Measurements from ENCODE around the gene SNUPN.
A peak's percentile ranks its signal among the peaks of the same experiment; 100 is the strongest.

Gene SNUPN

DNA sequence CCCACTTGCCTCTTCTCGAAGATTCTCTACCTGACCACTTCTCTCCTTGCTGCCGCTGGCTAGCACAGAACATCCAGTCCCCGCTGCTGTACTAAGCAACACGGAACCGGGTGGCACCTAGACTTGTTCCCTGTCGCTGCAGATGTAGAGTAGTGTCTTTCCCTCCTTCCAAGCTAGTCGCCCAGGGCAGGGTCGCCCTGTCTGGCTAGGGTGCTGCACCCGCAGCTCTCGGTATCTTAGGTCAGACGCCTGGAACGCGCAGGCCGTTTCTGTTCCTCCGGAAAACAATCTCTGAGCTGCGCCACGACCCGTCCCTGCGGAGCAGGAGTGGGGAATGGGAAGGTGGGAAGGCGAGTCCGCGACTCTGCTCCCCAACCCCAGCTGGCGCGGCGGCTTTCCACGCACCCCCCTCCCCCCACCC is 21.4 kb upstream of the SNUPN start:
- DNase-seq, result peak; percentile 30
- Histone ChIP-seq H2BK120ac (ENCODE audit: low read depth, low read length) (no peak overlapping the region), H3K18ac (ENCODE audit: low read length) (peak overlapping the region; percentile 82), H4K8ac (ENCODE audit: low read depth, low read length) (no peak overlapping the region), H3K79me1 (ENCODE audit: low read length) (peaks cover 15% of the 10 kb centered on the region), H3K27ac (ENCODE audit: low read depth, low read length) (peak overlapping the region; percentile 89), H3K56ac (ENCODE audit: low read length) (peak overlapping the region; percentile 98), H3K4me1 (ENCODE audit: control insufficient read depth, low read depth, low read length) (peaks cover 14% of the 10 kb centered on the region), H3K79me2 (ENCODE audit: control insufficient read depth, insufficient read depth, low read length) (peaks cover 19% of the 10 kb centered on the region), H3K4ac (ENCODE audit: low read depth, low read length) (no peak overlapping the region), H3K36me3 (ENCODE audit: control insufficient read depth, insufficient read depth, low read length) (no peaks in the 10 kb centered on the region), H2AK5ac (ENCODE audit: low read length) (no peak overlapping the region), H3K23ac (ENCODE audit: low read length) (peak overlapping the region; percentile 80), H2BK15ac (replicated peaks; ENCODE audit: low read depth) (no peak overlapping the region), H3K9ac (ENCODE audit: low read length) (peak overlapping the region; percentile 96), H3K27me3 (ENCODE audit: insufficient read depth, low read length, poor library complexity) (no peaks in the 10 kb centered on the region), H3K4me2 (ENCODE audit: low read length) (peak overlapping the region; percentile 67), H4K5ac (ENCODE audit: low read length) (no peak overlapping the region), H2BK5ac (ENCODE audit: low read length) (no peak overlapping the region), H3K4me3 (ENCODE audit: low read length) (peak overlapping the region; percentile 93)
- WGBS (ENCODE audit: extremely low coverage, insufficient coverage, low lambda C conversion rate), result no CpG with 5 or more reads among the region's 26 CpGs

DNA sequence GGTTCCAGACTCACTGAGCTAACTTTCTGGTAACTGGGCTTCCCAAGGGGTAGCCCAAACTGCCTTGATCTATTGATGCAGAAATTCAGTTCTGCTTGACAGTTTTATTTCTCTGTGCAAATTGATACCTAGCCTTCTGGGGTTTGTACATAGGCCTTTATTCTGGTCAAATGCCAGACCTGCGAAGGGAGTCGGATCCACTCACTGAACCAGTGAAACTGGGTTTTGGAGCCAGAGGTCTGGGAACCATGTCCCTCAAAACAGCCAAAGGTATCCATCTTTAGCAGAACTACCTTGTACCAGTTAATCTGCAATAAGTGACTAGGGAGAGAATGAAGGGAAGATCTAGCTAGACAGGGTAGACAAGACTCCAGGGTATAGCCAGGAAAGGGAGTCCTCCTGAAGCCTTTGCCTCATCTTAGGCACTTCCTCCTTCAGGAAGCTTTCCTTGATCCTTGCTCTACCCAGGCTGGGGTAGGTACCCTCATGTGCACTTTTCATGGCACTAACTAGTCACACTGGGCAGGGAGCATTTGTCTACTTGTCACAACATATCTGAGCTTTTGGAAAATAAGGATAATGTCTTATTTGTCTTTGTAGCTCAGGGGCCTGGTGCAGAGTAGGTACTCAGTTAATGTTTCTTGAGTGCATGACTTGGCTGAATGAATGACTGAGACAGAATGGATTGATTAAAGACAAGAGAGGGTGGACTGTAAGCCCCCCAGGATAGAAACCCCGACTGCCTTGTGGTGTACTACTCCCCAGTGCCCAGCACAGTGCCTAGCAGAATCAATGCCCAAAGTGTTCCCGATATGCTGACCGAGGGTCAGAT is 20.8 kb upstream of the SNUPN start:
- Histone ChIP-seq H3K23ac (ENCODE audit: low read length) (peak overlapping the region; percentile 80), H4K8ac (ENCODE audit: low read depth, low read length) (no peak overlapping the region), H3K9ac (ENCODE audit: low read length) (peak overlapping the region; percentile 96), H3K4me2 (ENCODE audit: low read length) (peak overlapping the region; percentile 67), H3K27me3 (ENCODE audit: insufficient read depth, low read length, poor library complexity) (no peaks in the 10 kb centered on the region), H3K79me1 (ENCODE audit: low read length) (peaks cover 13% of the 10 kb centered on the region), H3K4me3 (ENCODE audit: low read length) (no peak overlapping the region), H2BK5ac (ENCODE audit: low read length) (no peak overlapping the region), H3K36me3 (ENCODE audit: control insufficient read depth, insufficient read depth, low read length) (no peaks in the 10 kb centered on the region), H3K79me2 (ENCODE audit: control insufficient read depth, insufficient read depth, low read length) (peaks cover 16% of the 10 kb centered on the region), H2BK120ac (ENCODE audit: low read depth, low read length) (no peak overlapping the region), H3K18ac (ENCODE audit: low read length) (no peak overlapping the region), H3K56ac (ENCODE audit: low read length) (peak overlapping the region; percentile 98), H3K27ac (ENCODE audit: low read depth, low read length) (no peak overlapping the region), H2AK5ac (ENCODE audit: low read length) (no peak overlapping the region), H3K4ac (ENCODE audit: low read depth, low read length) (no peak overlapping the region), H2BK15ac (replicated peaks; ENCODE audit: low read depth) (no peak overlapping the region), H4K5ac (ENCODE audit: low read length) (no peak overlapping the region), H3K4me1 (ENCODE audit: control insufficient read depth, low read depth, low read length) (peaks cover 13% of the 10 kb centered on the region)
- no peak for DNase-seq
- WGBS (ENCODE audit: extremely low coverage, insufficient coverage, low lambda C conversion rate), result no CpG with 5 or more reads among the region's 5 CpGs

DNA sequence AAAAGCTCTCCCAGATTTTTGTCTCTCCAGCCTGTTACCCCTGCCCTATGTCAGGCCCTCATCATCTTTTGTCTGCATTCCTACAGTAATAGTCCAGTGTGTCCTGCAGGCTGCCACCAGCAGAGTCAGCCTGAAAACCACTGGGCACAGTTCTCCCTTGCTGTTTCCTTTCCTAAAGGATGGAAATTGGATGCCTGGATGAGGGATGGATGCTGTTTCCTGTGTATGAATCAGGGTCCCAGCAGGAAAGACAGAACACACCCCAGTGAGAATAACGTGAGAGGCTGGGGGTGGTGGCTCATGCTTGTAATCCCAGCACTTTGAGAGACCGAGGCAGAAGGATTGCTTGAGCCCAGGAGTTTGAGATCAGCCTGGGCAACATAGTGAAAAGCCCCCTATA is 18.9 kb upstream of the SNUPN start:
- Histone ChIP-seq H3K27ac (ENCODE audit: low read depth, low read length) (no peak overlapping the region), H3K79me2 (ENCODE audit: control insufficient read depth, insufficient read depth, low read length) (peaks cover 7% of the 10 kb centered on the region), H2AK5ac (ENCODE audit: low read length) (no peak overlapping the region), H3K27me3 (ENCODE audit: insufficient read depth, low read length, poor library complexity) (no peaks in the 10 kb centered on the region), H3K4me3 (ENCODE audit: low read length) (no peak overlapping the region), H3K4ac (ENCODE audit: low read depth, low read length) (no peak overlapping the region), H2BK5ac (ENCODE audit: low read length) (no peak overlapping the region), H3K36me3 (ENCODE audit: control insufficient read depth, insufficient read depth, low read length) (no peaks in the 10 kb centered on the region), H3K4me1 (ENCODE audit: control insufficient read depth, low read depth, low read length) (peaks cover 6% of the 10 kb centered on the region), H3K18ac (ENCODE audit: low read length) (no peak overlapping the region), H3K56ac (ENCODE audit: low read length) (no peak overlapping the region), H2BK120ac (ENCODE audit: low read depth, low read length) (no peak overlapping the region), H2BK15ac (replicated peaks; ENCODE audit: low read depth) (no peak overlapping the region), H4K5ac (ENCODE audit: low read length) (no peak overlapping the region), H3K79me1 (ENCODE audit: low read length) (peaks cover 7% of the 10 kb centered on the region), H3K9ac (ENCODE audit: low read length) (no peak overlapping the region), H4K8ac (ENCODE audit: low read depth, low read length) (no peak overlapping the region), H3K23ac (ENCODE audit: low read length) (no peak overlapping the region), H3K4me2 (ENCODE audit: low read length) (no peak overlapping the region)
- DNase-seq, result no peak
- WGBS (ENCODE audit: extremely low coverage, insufficient coverage, low lambda C conversion rate), result no CpG with 5 or more reads among the region's 2 CpGs

GRCh38 chr15:75641603-75642002 is 16.1 kb upstream of the SNUPN start:
- no peak for DNase-seq
- Histone ChIP-seq H2AK5ac (ENCODE audit: low read length) (no peak overlapping the region), H3K4me2 (ENCODE audit: low read length) (no peak overlapping the region), H2BK120ac (ENCODE audit: low read depth, low read length) (no peak overlapping the region), H3K4ac (ENCODE audit: low read depth, low read length) (no peak overlapping the region), H3K27ac (ENCODE audit: low read depth, low read length) (no peak overlapping the region), H3K4me1 (ENCODE audit: control insufficient read depth, low read depth, low read length) (peaks cover 2% of the 10 kb centered on the region), H3K23ac (ENCODE audit: low read length) (no peak overlapping the region), H3K36me3 (ENCODE audit: control insufficient read depth, insufficient read depth, low read length) (no peaks in the 10 kb centered on the region), H4K5ac (ENCODE audit: low read length) (no peak overlapping the region), H3K27me3 (ENCODE audit: insufficient read depth, low read length, poor library complexity) (no peaks in the 10 kb centered on the region), H3K56ac (ENCODE audit: low read length) (no peak overlapping the region), H3K4me3 (ENCODE audit: low read length) (no peak overlapping the region), H3K79me1 (ENCODE audit: low read length) (peaks cover 13% of the 10 kb centered on the region), H2BK5ac (ENCODE audit: low read length) (no peak overlapping the region), H3K9ac (ENCODE audit: low read length) (no peak overlapping the region), H3K79me2 (ENCODE audit: control insufficient read depth, insufficient read depth, low read length) (peaks cover 30% of the 10 kb centered on the region), H2BK15ac (replicated peaks; ENCODE audit: low read depth) (no peak overlapping the region), H4K8ac (ENCODE audit: low read depth, low read length) (no peak overlapping the region), H3K18ac (ENCODE audit: low read length) (no peak overlapping the region)
- WGBS (ENCODE audit: extremely low coverage, insufficient coverage, low lambda C conversion rate), result no CpG with 5 or more reads among the region's 5 CpGs

DNA sequence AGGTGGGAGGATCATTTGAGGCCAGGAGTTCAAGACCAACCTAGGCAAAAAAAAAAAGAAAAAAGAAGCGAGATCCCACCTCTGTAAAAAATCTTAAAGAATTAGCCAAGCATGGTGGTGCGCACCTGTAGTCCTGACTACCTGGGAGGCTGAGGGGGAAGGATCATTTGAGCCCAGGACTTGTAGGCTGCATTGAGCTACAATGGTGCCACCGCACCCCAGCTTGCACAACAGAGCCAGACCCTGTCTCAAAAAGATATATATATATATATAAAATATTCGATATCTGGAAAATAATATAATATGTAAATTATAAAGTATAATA is 15.6 kb upstream of the SNUPN start:
- Histone ChIP-seq H3K27ac (ENCODE audit: low read depth, low read length) (no peak overlapping the region), H3K4me2 (ENCODE audit: low read length) (no peak overlapping the region), H3K36me3 (ENCODE audit: control insufficient read depth, insufficient read depth, low read length) (no peaks in the 10 kb centered on the region), H3K4me3 (ENCODE audit: low read length) (no peak overlapping the region), H3K4me1 (ENCODE audit: control insufficient read depth, low read depth, low read length) (peaks cover 2% of the 10 kb centered on the region), H3K9ac (ENCODE audit: low read length) (no peak overlapping the region), H3K56ac (ENCODE audit: low read length) (no peak overlapping the region), H3K79me1 (ENCODE audit: low read length) (peaks cover 13% of the 10 kb centered on the region), H2BK120ac (ENCODE audit: low read depth, low read length) (no peak overlapping the region), H2AK5ac (ENCODE audit: low read length) (no peak overlapping the region), H3K4ac (ENCODE audit: low read depth, low read length) (no peak overlapping the region), H3K79me2 (ENCODE audit: control insufficient read depth, insufficient read depth, low read length) (peaks cover 30% of the 10 kb centered on the region), H2BK15ac (replicated peaks; ENCODE audit: low read depth) (no peak overlapping the region), H4K8ac (ENCODE audit: low read depth, low read length) (no peak overlapping the region), H3K18ac (ENCODE audit: low read length) (no peak overlapping the region), H3K23ac (ENCODE audit: low read length) (no peak overlapping the region), H2BK5ac (ENCODE audit: low read length) (no peak overlapping the region), H4K5ac (ENCODE audit: low read length) (no peak overlapping the region), H3K27me3 (ENCODE audit: insufficient read depth, low read length, poor library complexity) (no peaks in the 10 kb centered on the region)
- DNase-seq, result no peak
- no CpG with 5 or more reads among the region's 4 CpGs for WGBS (ENCODE audit: extremely low coverage, insufficient coverage, low lambda C conversion rate)
